Dedifferentiated amniotic fluid mesenchymal stem cell (primary cell): ENCODE measurements around the gene SAP30BP.

Source experiments
- DNase-seq: peaks from one replicate; pipeline ENCODE4 v3.0.0-alpha.2; 2016; ENCODE audit errors: extremely low spot score

Gene SAP30BP

GRCh38 chr17:75666959-75667790, at the start of gene SAP30BP, which contains the start of gene RECQL5:
Gene SAP30BP, plus strand, starts transcription at chr17:75667338. Its CDS starts 35 bp downstream, at chr17:75667373.
Gene RECQL5, minus strand, starts transcription at chr17:75667154. Its CDS starts 597 bp downstream, at chr17:75666557.
- DNase-seq, result peak; percentile 99

DNA sequence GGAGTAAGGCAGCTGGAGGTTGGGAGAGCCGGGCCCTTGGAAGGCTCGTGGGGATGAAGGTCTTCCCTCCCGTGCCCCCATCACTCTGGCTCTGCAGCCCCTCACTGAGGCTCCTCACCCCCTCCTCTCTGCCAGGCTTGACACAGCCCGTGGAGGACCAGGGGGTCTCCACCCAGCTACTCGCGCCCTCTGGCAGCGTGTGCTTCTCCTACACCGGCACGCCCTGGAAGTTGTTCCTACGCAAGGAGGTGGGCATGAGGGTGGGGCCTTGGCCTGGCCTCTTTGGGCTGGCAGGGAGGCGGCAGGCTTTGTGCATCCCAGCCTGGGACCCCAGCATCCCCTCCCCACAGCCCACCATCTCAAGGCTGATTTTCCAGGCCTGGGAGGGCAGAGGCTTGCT, 49.5 kb upstream of the SAP30BP start:
- DNase-seq, result no peak

GRCh38 chr17:75619506-75620431, 47.4 kb upstream of the SAP30BP start:
- no peak for DNase-seq

- DNase-seq, result no peak
Observed at GRCh38 chr17:75621489-75621888, 45.6 kb upstream of the SAP30BP start.

- DNase-seq, result no peak
Observed at GRCh38 chr17:75622076-75622475, 45.1 kb upstream of the SAP30BP start.

DNA sequence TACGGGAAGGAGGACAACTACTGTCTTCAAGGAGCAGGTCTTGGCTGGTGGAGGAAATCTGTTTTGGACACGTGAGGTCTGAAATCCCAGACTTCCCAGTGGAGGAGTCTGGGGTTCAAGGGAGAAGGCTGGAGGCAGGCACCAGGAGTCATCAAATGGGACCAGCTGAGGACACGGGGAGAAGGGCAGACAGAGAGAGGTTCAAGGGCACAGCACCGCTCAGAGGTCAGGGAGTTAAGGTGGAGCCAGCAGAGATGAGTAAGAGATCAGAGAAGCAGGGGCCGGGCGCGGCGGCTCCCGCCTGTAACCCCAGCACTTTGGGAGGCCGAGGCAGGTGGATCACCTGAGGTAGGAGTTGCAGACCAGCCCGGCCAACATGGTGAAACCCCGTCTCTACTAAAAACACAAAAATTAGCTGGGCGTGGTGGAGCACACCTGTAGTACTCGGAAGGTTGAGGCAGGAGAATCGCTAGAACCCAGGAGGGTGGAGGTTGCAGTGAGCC, 44.3 kb upstream of the SAP30BP start:
- no peak for DNase-seq

DNA sequence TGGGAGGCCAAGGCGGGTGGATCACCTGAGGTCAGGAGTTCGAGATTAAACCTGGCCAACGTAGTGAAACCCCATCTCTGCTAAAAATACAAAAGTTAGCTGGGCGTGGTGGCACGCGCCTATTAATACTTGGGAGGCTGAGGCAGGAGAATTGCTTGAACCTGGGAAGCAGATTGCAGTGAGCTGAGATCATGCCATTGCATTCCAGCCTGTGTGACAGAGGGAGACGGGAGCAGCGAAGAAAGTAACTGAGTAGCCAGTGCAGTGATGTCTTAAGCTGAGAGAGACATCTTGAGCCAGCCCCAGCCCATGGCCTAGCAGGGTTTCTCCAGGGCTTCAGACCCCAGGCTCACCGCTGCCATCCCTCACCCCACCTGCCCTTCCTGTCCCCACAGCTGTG, 43.8 kb upstream of the SAP30BP start:
- no peak for DNase-seq

DNA sequence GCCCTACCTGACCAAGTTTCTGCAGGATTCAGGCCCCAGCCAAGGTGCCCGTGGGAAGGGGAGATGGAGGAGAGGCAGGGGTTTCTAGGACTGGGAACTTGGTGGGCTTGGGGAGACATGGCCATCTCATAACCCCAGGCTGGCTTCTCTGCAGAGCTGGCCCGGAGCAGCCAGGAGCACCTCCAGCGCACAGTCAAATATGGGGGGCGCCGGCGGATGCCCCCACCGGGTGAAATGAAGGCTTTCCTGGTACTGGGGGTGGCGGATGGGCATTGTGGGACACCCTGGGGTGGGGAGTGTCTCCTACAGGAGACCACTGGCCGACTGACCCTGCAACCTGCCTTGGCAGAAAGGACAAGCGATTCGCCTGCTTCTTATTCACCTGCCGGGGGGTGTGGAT, 43.1 kb upstream of the SAP30BP start:
- DNase-seq, result no peak

DNA sequence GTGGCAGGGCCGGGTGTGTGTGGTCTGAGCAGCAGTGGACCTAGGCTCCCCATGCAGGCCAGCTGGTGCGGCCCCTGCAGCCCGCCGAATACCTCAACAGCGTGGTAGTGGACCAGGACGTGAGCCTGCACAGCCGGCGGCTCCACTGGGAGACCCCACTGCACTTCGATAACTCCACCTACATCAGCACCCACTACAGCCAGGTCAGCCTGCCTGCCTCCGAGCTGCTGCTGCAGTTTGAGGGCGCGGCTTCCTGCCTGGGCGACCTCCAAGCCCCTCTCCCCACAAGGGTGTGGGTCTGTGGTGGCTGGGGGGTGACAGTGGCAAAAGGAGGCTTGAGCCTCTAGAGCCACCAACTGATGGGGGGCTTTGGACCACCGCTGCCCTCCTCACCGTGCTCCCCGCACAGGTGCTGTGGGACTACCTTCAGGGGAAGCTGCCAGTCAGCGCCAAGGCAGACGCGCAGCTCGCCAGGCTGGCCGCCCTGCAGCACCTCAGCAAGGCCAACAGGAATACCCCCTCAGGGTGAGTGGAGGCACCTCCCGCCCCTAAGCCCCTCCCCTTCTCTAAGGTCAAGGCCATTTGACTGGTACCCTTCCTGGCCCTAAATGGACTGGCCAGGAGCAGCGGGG, 42.3 kb upstream of the SAP30BP start:
- DNase-seq, result no peak

DNA sequence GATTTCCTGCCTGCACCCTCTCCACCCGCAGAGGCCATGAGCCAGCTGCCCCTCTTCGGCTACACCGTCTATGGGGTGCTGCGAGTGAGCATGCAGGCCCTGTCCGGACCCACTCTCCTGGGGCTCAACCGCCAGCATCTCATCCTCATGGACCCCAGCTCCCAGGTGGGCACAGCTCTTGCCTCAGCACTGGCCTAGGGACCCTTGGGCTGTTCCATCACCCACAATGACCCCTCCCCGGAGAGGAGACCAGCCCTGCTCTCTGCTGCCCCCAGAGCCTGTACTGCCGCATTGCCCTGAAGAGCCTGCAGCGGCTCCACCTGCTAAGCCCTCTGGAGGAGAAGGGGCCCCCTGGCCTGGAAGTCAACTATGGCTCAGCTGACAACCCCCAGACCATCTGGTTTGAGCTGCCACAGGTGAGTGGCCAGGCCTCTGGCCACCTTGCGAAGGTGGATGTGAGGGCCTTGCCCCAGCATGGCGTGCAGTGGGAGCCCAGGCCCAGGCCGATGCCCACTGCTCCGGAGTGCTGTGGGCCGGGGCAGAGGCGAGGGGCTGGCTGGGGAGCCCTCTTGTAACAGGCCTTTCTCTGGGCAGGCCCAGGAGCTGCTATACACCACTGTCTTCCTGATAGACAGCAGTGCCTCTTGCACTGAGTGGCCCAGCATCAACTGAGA, 41.2 kb upstream of the SAP30BP start:
- no peak for DNase-seq

DNA sequence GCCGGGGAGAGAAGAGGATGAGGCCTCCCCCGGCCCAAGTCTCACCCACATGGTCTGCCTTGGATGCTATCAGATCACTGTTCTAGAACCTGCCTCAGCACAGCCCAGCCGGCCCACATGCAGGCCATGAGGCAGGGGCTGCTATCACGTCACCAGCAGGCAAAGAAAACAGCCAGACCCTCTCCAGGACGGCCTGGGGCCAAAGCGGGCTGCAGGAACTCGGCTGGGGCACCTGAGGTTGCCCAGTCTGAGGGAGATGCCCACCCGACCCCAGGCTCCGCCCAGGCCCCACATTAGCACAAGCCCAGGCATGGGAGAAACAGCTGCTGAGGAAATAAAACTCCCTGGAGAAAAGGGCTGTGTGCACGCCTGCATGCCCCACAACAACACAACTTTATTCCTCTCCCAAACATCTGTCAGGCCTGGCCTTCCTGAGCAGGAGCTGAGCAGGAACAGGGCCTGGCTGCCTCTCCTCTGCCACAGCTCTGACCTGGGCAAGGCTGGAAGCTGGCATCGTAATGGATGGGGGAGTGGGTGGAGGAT, 40.6 kb upstream of the SAP30BP start:
- no peak for DNase-seq

- no peak for DNase-seq
Observed at GRCh38 chr17:75627094-75627493, 40.0 kb upstream of the SAP30BP start.

- DNase-seq, result no peak
Observed at GRCh38 chr17:75628425-75628824, 38.7 kb upstream of the SAP30BP start.

DNA sequence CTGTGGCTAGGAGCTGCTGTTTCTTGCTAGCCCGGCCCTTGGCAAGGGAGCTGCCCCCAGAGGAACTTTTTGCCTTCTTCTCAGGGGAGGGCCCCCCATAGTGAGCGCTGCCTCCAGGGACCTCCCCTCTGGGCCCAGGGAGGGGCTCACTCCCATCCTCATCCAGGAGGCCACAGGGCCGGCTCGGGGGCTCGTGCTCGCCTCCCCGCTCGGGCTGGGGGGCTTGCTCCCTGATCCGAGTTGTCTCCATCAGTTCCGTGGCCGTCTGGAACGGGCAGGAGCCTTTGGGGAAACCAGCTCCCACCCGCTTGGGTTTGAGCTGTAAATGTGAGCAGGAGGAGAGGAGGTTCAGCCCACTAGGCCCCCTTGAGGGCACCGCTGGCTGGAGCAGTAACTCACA, 38.0 kb upstream of the SAP30BP start:
- no peak for DNase-seq

DNA sequence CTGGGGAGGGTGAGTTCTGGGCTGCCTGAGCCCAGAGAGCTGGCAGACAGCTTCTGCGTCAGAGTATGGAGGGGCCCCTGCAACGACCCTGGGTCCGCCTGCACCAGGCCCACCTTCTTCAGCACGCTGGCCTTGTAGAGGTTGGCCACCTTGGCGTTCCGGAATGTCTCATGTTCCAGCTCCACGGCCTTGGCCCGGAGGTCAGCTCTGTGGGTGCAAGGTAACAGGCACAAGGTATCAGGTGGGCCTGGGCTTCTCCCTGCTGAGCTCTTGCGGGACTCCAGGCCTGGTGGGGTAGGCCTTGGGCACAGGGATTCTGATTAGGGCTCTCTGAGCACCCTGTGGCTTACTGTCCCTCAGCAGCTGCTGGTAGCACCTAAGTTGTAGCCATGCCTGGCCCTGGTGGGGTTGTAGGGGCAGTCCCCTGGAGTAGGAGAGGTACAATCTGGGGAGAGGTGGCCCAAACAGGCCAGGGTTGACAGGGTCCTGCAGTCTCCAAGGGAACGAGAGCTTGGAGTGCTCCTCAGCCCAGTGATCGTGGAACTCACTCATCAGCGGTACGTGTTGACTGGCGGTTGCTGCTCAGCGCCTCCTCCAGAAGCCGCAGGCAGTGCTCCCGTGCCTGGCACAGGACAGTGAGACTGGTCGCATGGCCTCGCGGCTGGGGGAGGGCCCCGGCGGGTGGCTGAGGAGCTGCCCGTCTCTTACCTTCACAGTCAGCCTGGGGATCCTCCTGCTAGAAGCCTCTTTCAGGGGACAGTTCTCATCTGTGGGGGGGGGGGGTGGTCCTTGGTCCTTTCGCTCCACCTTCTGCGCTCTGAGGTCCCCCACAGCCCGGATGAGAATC, 36.8 kb upstream of the SAP30BP start:
- DNase-seq, result no peak

DNA sequence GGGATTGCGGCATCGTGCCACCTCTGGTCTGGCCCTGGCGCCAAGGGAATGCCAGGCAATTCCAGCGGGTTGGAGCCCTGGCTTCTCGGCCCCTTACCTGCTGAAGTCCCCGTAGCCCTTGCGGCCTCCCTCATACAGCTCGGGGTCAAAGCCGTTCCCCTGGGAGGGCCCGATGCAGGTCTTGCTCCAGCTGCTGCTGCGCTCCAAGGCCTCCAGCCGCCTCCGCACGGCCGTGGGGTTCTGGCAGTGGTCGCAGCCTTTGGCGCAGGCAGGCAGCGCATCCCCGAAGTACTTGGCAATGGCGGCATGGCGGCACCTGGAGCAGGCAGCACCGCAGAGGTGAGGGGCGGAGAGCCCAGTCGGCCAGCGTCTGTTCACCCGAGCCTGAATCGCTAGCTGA, 35.8 kb upstream of the SAP30BP start:
- DNase-seq, result no peak

GRCh38 chr17:75632428-75632827, 34.7 kb upstream of the SAP30BP start:
- DNase-seq, result no peak

- DNase-seq, result peak; percentile 69
Observed at GRCh38 chr17:75632863-75633485, 34.2 kb upstream of the SAP30BP start, which contains the start of gene SMIM5. Gene SMIM5, plus strand, starts transcription at chr17:75633434. Its CDS starts 6,768 bp downstream, at chr17:75640202.
